Measurements from ENCODE around the gene TOLLIP.

TOLLIP gene

GRCh38 chr11:1231396-1232020 lies 77.9 kb downstream of the TOLLIP start:
- DNase-seq (ENCODE audit: low spot score): no peak

GRCh38 chr11:1230456-1231395 lies 78.7 kb downstream of the TOLLIP start:
- DNase-seq (ENCODE audit: low spot score): no peak

- DNase-seq (ENCODE audit: low spot score): no peak
These were observed 79.3 kb downstream of the TOLLIP start for GRCh38 chr11:1230121-1230455.

GRCh38 chr11:1229471-1230120 lies 79.8 kb downstream of the TOLLIP start:
- DNase-seq (ENCODE audit: low spot score): no peak

GRCh38 chr11:1228921-1229451 lies 80.4 kb downstream of the TOLLIP start:
- no peak for DNase-seq (ENCODE audit: low spot score)

- no peak for DNase-seq (ENCODE audit: low spot score)
These were observed 81.2 kb downstream of the TOLLIP start for GRCh38 chr11:1228101-1228821.

GRCh38 chr11:1227551-1228100 lies 81.8 kb downstream of the TOLLIP start:
- DNase-seq (ENCODE audit: low spot score): no peak

GRCh38 chr11:1226986-1227550 lies 82.4 kb downstream of the TOLLIP start:
- DNase-seq (ENCODE audit: low spot score): no peak

GRCh38 chr11:1226226-1226985 lies 83.0 kb downstream of the TOLLIP start:
- DNase-seq (ENCODE audit: low spot score): no peak

GRCh38 chr11:1225386-1226225 lies 83.8 kb downstream of the TOLLIP start:
- no peak for DNase-seq (ENCODE audit: low spot score)

GRCh38 chr11:1224491-1225385 lies 84.7 kb downstream of the TOLLIP start:
- DNase-seq (ENCODE audit: low spot score): no peak

Data from pons (tissue), 1 donor.